Measurements from ENCODE around the gene ONECUT2.

Gene ONECUT2

DNA sequence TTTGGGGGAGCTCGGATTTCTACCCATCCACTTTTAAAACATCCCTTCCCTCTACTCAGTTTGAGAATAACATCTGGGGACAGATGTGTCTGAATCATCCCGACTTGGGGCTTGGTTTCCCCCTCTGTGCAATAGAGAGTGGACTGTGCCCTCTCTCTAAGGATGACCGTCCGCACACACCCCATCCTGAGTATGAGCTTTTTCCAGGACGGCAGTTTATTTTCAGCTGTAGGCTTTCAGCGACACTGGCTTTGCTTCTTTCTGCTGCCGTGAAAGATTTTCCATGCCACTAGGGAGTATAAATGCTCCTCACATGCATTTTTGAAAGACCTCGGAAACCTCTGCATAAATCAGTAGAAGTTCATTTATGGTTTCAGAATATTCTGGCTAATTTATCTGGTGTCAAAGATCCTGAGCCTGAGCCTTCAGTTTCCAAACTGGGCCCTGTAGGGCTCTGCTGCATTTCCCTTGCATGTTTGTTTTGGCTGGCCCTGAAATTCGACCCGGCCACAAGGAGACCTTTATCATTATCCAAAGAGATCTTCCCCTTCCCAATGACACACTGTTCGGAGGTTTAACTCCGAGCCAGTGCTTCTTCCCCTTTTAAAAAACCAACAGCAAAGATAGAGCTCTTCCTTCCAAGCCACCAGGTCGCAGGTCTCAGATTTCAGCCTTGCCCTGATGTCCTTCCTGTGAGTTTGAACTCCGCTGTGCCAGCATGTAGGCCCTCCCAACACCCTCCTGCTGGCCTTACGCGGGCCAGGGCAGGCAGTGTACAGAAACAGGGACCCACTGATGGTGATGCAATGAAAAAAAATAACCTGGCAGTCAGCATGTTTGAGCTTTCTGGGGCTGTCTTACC lies 98.1 kb downstream of the ONECUT2 start:
- no peak for DNase-seq

DNA sequence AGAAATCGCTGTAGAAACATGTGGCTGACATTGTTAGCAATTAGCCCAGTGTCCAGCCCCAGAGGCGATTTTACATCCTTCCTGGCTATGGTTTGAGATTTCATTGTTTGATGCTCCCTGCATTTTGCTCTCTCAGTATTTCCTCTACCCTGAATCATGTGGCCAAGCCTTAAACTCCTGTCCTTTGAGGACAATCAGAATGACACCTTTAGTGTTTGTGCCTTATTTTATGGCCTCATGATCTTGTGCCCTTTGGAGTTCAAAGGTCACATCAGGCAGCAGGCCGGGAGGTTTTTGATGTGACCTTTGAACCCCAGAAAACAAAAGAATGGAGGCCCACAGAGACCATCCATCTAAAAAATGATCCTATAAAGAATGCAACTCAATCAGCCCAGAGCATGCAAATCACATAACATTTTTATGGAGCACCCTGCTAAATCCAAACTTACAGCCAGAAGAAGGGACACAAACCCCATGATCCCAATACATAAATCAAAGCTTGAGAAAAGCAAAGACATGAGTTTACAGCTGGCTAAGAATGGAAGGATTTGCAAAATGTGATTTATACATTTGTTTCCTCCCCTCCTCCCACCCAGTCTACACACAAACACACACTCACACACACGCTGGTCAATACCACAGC lies 98.8 kb downstream of the ONECUT2 start:
- no peak for DNase-seq

DNA sequence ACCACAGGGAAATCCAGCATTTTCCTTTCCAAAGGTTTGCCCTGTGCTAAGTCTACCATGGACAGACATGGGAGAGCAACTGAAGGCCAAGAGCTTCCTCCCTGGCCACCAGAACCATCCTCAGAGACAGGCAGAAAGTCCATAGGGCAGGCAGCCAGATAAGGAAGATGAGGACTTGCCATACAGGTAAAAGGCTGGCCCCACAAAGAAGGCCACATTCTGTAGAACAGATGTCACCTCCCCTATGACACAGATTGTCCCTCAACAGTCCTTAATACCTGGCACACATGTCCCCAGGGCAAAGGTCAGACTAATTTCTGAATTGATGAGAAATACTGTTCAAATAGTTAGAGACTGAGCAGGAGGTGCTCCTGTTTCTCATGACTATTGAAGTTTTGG lies 99.3 kb downstream of the ONECUT2 start:
- DNase-seq = no peak

DNA sequence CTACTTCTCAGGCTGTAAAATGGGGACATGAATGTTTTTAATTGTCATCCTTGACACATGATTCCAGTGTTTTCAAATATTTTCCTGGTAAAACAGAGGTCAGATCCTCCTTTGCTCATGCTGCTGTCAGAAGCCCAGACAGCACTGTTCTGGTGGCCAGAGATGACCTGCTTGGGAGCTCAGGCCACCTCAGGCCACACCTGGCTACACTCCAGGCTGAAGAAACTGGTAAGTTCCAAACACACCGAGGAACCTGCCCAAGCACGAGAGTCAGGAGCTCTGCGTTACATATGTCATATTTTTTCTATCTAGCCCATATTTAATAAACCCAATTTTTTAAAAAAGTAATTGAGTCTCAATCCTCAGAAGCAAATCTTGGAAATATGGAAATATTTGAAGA lies 103.4 kb downstream of the ONECUT2 start:
- DNase-seq = no peak

DNA sequence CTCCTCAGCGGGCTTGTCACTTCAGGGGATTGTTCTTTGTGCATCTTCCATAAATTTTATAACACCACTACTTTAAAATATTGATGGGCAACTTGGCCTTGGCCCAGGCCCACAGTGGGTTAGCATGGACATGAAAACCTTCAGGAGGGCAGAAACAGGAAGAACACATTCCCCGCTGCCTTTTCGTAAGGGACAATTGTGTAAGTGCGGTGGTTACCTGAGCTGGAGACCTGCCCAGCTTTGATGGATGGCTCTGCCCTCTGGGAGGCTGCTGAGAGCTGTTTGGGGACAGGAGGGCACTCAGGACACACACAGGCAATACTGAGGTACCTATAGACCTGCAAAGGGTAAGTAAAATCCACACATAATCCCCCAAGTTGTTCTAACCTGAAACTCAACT lies 104.5 kb downstream of the ONECUT2 start:
- no peak for DNase-seq
